Endothelial cell (in vitro differentiated cells): Measurements from ENCODE around the gene RPL18A. TPM values are rescaled to one million over a fixed set of nuclear protein-coding genes. Genes with fewer than 3 reads are reported as not detected.

Source experiments
- DNase-seq: peaks from one replicate; pipeline ENCODE4 v3.0.0; 2021; ENCODE audit warnings: low spot score
- H3K27ac Mint-ChIP-seq: one replicate; pipeline ENCODE4 v1.8.0; 2021; ENCODE audit warnings: mixed read lengths, inconsistent platforms; ENCODE audit not compliant: unreplicated experiment
- H3K27me3 Mint-ChIP-seq: one replicate; pipeline ENCODE4 v1.8.0; 2021; ENCODE audit warnings: mild to moderate bottlenecking, moderate library complexity, mixed read lengths, inconsistent platforms; ENCODE audit not compliant: unreplicated experiment
- H3K36me3 Mint-ChIP-seq: one replicate; pipeline ENCODE4 v1.8.0; 2021; ENCODE audit warnings: mild to moderate bottlenecking, low read depth, mixed read lengths, inconsistent platforms; ENCODE audit not compliant: unreplicated experiment
- H3K4me1 Mint-ChIP-seq: one replicate; pipeline ENCODE4 v1.8.0; 2021; ENCODE audit warnings: mild to moderate bottlenecking, mixed read lengths, inconsistent platforms; ENCODE audit not compliant: unreplicated experiment
- H3K4me3 Mint-ChIP-seq: one replicate; pipeline ENCODE4 v1.8.0; 2021; ENCODE audit warnings: mild to moderate bottlenecking, mixed read lengths, inconsistent platforms; ENCODE audit not compliant: unreplicated experiment
- H3K9me3 Mint-ChIP-seq: one replicate; pipeline ENCODE4 v1.8.0; 2021; ENCODE audit warnings: mixed read lengths, inconsistent platforms; ENCODE audit not compliant: unreplicated experiment
- total RNA-seq: library from RNA; stranded (reverse); fragmentation: NEBNext Ultra II Directional; extraction: Animal tissue kit (Norgen Biotek cat#: 25700); gene quantifications from one replicate; pipeline ENCODE4 v1.2.1, GENCODE V29; 2021; ENCODE audit not compliant: unreplicated experiment
- TF ChIP-seq, protein P1 (sequence below): fragments of 200-600 bp; sonication (generic); IDR thresholded peaks from one replicate; pipeline ENCODE4 v1.5.0; 2021; ENCODE audit warnings: antibody characterized with exemption; ENCODE audit not compliant: unreplicated experiment

Gene RPL18A
- total RNA-seq, 1 donor from 2014 or later: 2,048 TPM

DNA sequence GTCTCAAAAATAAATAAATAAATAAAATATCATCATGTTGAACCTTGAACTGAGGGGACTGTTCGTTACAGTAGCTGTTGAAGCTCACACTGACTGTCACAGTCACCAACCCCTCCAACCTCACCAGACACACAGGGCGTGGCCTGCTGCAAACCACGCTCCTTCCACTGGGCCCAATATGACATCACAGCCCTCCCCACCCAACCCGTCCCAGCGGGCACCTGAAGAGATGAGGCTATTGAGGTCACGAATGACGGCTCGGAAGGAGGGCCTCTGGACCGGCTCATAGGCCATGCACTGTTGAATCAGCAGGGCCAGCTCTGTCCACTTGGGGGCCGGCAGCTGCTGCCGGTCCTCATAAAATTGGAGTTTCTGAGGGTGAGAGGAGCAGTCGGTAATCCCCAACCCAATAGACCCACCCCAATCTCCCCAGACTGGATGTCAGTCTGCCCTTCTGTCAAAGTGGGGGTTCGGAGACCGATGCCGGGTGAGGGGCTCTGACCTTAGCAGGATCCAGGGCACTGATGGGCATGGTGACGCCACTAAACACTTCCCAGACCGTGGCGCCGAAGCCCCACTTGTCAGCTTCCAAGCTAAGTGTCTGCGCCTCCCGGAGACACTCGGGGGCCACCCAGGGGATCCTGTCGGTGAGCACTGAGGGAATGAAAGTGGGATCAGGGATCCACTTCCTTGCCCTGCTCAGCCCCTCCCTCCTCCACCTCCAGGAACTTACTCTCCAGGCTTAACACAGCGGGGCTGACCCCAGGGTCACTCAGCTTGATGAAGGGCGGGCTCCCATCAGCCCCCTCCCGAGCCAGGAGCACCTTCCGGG is 25.1 kb upstream of the RPL18A start:
- no peak overlapping the region for H3K27ac Mint-ChIP-seq
- H3K4me1 Mint-ChIP-seq: peaks cover 5% of the 10 kb centered on the region
- DNase-seq: no peak
- TF ChIP-seq, protein P1, sequence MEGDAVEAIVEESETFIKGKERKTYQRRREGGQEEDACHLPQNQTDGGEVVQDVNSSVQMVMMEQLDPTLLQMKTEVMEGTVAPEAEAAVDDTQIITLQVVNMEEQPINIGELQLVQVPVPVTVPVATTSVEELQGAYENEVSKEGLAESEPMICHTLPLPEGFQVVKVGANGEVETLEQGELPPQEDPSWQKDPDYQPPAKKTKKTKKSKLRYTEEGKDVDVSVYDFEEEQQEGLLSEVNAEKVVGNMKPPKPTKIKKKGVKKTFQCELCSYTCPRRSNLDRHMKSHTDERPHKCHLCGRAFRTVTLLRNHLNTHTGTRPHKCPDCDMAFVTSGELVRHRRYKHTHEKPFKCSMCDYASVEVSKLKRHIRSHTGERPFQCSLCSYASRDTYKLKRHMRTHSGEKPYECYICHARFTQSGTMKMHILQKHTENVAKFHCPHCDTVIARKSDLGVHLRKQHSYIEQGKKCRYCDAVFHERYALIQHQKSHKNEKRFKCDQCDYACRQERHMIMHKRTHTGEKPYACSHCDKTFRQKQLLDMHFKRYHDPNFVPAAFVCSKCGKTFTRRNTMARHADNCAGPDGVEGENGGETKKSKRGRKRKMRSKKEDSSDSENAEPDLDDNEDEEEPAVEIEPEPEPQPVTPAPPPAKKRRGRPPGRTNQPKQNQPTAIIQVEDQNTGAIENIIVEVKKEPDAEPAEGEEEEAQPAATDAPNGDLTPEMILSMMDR: no peak
- H3K27me3 Mint-ChIP-seq: peaks cover 8% of the 10 kb centered on the region
- no peak overlapping the region for H3K4me3 Mint-ChIP-seq
- H3K36me3 Mint-ChIP-seq: peaks cover 17% of the 10 kb centered on the region
- no peaks in the 10 kb centered on the region for H3K9me3 Mint-ChIP-seq

DNA sequence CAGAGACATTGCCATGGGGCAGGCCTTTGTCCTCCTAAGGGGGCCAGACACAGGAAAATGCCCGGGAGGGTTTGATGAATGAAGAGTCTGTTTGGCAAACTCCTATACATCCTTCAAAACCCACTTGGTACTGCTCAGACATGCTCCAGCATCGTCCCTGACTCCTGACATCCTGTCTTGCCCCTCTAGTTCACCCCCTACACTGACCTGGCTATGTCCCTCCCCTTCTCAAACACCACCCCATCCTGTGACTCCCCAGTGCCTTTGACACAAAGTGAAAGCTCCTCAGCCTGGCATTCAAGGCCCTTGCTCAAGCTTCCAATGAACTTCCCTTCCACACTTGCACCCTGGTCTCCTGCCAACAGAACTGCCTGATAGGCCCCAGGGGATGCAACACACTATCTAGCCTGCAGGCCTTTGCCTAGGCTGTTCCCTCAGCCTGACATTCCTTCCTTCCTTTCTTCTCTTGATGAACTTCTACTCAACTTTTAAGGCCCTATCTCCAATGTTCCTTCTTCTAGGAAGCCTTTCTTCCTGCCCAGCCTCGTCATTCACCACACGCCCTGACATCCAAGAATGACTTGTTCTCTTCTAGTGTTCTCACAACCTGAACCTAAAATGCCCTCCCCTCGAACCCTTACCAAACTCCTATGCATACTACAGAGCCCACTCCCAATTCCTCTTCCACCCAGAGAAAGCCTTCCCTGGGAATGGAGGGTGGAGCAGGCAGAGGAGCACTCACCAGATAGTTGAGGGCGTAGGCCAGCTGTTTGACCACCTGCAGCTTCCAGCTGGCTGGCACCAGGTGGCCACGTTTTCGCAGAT is 24.3 kb upstream of the RPL18A start:
- TF ChIP-seq, protein P1: no peak
- Mint-ChIP-seq H3K9me3 (no peaks in the 10 kb centered on the region), H3K4me1 (peaks cover 3% of the 10 kb centered on the region), H3K27me3 (peaks cover 5% of the 10 kb centered on the region), H3K36me3 (peaks cover 17% of the 10 kb centered on the region), H3K27ac (peak overlapping the region; percentile 5), H3K4me3 (peak overlapping the region; percentile 4)
- DNase-seq: no peak

DNA sequence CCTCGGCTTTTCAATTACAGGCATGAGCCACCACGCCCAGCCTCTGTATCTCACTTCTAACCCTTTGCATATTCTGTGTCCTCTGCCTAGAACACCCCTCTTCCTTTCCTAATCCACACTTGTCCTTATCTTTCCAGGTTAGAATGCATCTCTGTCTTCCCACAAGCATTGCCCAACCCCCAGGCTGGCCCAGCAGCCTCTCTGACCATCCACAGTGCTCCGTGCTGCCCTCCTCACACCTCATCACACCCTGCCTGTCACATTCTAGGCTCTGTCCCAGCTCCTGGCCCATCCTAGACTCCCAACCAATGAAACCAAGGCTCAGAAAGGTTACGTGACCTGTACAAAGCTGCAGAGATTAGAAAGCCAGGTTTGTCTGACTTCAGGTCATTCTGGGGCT is 23.2 kb upstream of the RPL18A start:
- no peaks in the 10 kb centered on the region for H3K9me3 Mint-ChIP-seq
- peak overlapping the region; percentile 53 for H3K4me3 Mint-ChIP-seq
- no peak overlapping the region for H3K27ac Mint-ChIP-seq
- H3K36me3 Mint-ChIP-seq: peaks cover 21% of the 10 kb centered on the region
- H3K4me1 Mint-ChIP-seq: peaks cover 6% of the 10 kb centered on the region
- TF ChIP-seq, protein P1: no peak
- DNase-seq: no peak
- peaks cover 8% of the 10 kb centered on the region for H3K27me3 Mint-ChIP-seq

DNA sequence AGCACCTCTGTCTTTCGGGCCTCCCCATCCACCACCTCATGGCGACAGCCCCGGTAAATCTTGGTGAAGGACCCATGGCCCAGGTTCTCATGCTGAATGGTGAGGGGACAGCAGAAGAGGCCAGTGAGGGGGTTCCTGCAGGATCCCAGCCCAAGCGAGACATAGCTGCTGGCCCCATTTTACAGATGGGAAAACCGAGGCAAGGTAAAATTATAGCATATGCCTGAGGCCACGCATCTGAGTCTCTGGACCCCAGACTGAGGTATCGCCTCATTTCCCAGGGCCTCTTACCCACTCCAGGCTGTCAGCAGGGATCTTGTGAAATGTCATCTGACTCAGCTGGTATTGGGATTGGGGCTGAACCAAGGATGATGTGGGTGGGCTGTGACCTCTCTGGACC is 21.7 kb upstream of the RPL18A start:
- no peak for DNase-seq
- no peaks in the 10 kb centered on the region for H3K9me3 Mint-ChIP-seq
- peak overlapping the region; percentile 31 for H3K4me3 Mint-ChIP-seq
- peaks cover 8% of the 10 kb centered on the region for H3K27me3 Mint-ChIP-seq
- no peak overlapping the region for H3K27ac Mint-ChIP-seq
- peaks cover 6% of the 10 kb centered on the region for H3K4me1 Mint-ChIP-seq
- TF ChIP-seq, protein P1: no peak
- H3K36me3 Mint-ChIP-seq: peaks cover 19% of the 10 kb centered on the region

- Mint-ChIP-seq H3K27me3 (peaks cover 11% of the 10 kb centered on the region), H3K4me1 (peaks cover 6% of the 10 kb centered on the region), H3K27ac (no peak overlapping the region), H3K36me3 (peaks cover 22% of the 10 kb centered on the region), H3K9me3 (no peaks in the 10 kb centered on the region), H3K4me3 (no peak overlapping the region)
- DNase-seq: no peak
- TF ChIP-seq, protein P1: no peak
These were observed 19.7 kb upstream of the RPL18A start for GRCh38 chr19:17840019-17840418.
